HG03558 (cell line): ENCODE results near the gene SPINT1.

Experiments used
- ATAC-seq: cut with Tn5 transposase; IDR thresholded peaks from one replicate; pipeline ENCODE4 v1.9.1; 2021; ENCODE audit warnings: moderate number of reproducible peaks; ENCODE audit not compliant: unreplicated experiment; ENCODE audit errors: extremely low read depth

The SPINT1 gene

DNA sequence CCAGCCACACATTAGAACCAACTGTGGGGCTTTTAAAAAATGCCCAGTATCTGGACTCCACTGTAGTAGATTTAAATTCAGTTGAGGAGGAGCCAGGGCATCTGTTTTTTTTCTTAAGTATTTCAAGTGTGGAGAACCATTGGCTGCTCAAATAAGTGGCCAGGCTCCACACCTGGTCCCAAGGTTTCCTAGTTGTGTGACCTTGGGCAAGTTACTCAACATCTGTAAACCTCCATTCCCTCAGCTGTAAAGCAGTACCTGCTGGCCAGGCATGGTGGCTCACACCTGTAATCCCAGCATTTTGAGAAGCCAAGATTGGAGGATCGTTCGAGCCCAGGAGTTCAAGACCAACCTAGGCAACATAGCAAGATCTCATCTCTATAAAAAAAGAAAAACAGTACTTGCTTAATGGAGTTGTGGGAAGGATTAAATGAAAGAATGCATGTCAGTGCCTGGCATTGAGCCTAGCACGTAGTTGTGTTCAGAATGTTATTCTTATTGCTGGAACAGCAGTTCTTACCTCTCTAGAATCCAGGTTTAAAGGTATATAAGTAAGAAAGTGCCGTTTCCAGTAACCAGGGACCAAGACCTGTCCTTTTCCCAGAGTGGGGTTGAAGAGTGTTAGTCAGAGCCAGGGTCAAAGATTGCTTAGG is 17.3 kb upstream of the SPINT1 start:
- ATAC-seq: no peak

DNA sequence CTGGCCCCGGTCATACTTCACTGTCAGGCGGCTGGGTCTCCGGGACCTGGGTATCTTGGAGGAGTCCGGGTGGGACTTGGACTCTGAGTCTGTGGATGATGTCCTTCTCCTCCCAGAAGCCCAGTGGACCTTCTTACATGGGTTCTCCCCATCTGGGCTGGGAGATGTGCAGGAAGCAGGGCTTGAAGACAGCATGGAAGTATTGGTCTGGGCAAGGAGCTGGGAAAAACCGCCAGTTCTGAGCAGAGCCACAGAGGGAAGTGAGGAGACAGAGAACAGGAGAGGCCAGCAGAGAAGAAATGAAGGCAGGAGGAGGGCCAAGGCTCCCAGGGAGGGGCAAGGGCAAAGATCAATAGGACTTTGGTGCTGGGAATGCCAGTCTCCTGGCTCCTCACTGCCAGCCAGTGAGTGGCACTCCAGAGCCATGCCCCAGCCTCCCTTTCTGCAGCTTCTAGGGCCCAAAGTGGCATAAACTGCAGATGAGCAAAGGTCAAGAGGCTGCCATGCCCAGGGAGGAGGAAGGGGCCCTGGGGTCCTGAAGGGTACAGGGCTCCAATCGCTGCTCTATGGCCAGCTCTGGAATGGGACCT is 15.3 kb upstream of the SPINT1 start, which contains the start of gene PPP1R14D:
TSS of gene PPP1R14D (minus strand) at position 262 of the 590 bp plus-strand sequence. CDS start at position 195, 67 bp downstream.
- ATAC-seq: no peak

DNA sequence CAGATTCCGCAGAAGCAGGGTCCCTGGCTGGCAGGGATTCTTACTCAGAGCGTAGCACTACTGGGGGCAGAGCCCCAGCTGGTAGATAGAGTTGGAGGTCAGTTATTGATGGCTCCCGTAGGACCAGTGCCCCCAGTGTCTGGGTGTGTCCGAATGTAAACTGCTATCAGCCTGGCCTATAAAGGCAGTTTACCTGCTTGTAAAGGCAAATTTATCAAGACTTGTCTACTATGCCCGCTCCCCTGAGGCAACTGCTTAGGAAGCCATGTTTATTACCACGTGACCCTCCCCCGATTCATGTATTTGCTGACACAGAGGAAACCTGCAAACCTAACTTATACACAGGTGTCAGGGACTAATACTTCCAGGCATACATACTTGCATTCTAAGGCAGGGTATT is 14.7 kb upstream of the SPINT1 start:
- ATAC-seq: no peak

DNA sequence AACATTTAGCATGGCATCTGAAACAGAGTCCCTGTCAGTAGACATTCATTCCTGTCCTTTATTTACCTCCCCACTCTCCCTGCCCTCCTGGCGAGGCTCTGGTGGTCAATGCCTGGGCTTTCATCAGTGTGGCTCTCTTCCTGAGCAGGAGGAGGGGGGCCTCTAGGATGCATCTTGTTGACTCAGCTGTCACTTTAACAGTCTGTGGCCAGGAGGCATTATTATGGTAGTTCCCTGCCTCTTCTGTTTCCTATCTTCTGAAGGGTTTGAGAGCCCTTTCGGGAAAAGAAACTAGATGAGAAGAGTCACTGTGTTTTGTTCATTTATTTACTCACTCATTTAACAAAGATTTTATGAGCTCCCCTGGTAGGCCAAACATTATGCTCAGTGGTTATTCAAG is 13.0 kb upstream of the SPINT1 start:
- no peak for ATAC-seq

DNA sequence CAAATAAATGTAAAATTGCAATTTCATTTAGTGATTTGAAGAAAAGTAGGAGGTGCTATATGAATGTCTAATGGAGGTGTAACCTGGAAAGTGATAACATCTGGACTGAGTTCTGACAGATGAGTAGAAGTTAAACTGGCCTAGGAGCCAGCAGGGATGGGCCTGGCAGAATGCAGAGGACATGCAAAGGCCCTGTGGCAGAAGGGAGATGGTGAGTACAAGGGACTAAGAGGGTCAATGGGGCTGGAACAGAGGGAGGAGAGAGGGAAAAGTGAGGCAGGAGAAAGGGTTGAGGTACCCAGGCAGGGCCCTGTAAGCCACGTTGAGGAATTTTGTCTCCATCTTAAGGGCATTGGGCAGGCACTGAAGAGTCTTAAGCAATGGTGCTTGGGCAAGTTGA is 12.0 kb upstream of the SPINT1 start:
- no peak for ATAC-seq

DNA sequence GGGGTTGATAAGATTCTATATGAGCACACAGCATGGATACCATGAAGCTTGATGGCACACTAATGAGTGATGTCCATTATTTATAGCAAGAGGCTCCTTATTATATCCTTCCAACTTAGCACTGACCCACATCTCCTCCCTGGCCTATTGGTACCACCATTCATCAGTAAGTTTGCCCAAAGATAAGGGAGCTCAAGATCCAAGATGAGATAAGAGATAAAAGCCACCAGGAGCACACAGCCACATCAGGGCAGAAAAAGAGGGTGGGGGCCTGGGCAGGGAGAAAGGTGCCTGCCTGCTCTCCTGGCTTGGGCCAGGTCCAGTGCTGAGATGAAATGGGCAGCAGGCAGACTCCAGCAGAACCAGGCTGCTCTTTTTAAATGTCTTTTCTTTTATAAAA is 10.9 kb upstream of the SPINT1 start:
- no peak for ATAC-seq

DNA sequence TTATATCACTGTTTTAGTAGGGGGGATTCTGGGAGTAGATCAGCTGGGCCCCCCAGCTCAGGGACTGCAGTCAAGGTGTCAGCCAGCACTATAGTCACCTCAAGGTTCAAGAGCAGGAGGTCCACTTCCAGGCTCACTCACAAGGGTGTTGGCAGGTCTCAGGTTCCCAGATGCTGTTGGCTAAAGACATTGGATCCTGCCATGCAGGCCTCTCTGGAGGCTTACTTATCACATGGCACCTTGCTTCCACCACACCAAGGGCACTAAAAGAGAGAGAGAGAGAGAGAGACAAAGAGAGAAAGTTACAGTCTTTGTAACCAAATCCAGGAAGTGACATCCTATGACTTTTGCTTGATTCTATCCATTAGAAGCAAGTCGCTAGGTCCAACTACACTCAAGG is 7.8 kb upstream of the SPINT1 start:
- no peak for ATAC-seq

DNA sequence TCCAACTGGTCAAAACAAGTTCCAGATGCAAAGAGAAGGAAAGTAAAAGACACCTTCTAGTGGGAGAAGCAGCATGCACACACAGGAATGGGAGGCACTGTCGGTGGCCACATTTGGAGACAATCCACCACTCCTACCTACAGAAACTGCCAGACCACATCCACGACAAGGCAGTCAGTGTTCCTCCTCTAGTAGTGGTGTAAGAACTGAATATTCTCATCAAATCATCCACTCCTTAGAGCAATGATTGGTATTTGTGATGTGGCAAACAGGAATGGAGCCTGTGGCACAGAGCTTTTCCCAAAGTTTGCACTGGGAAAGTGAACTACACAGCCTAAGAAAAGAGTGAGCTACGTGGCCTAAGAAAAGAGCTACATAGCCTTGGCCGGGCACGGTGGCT is 5.1 kb upstream of the SPINT1 start:
- no peak for ATAC-seq

DNA sequence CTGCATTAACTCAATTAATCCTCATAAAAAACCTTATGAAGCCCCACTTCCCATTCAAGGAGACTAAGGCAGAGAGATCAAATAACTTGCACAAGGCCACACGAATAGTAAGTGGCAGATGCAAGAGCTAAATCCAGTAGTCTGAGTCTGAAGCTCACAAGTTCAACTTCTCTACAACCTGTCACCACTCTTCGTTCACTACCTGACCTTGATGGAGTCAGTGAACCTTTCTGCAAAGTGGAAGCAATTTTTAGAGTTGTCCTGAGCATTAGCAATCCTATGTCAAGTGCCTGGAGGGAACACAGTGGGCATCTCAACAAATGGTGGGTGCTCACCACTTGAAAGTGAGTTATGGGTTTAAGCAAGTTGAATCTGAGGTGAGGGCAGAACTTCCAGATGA is 2.1 kb upstream of the SPINT1 start:
- no peak for ATAC-seq

DNA sequence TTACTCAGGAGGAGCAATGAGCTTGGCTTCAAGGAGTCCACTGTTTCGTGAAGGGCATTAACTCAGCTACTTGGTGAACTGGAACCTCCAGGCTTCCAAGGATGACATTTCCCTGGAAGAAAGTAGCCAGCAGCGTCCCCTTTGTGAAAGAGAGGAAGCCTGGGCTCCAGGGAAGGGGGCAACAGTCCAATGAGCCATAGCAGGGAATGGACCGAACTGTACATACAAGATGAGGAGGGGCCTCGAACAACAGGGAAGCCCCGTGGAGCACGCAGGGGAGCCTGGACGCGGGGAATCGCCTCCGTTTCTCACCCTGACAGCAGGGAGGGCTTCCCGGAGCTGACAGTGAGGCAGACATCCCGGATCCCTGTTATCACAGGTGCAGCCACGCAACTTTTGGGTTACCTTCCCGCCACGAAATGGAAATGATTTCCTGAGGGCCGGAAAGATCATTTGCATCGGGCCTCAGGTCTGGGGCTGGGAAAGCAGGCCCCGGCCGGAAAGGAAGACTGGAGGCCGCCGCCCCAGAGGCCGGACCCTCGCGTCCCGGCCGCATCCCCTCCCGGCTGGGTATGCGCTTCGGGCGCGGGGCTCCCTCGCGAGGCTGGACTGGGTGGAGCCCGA is 475 bp upstream of the SPINT1 start:
- no peak for ATAC-seq

DNA sequence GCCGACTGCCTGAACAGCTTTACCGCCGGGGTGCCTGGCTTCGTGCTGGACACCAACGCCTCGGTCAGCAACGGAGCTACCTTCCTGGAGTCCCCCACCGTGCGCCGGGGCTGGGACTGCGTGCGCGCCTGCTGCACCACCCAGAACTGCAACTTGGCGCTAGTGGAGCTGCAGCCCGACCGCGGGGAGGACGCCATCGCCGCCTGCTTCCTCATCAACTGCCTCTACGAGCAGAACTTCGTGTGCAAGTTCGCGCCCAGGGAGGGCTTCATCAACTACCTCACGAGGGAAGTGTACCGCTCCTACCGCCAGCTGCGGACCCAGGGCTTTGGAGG is 815 bp downstream of the SPINT1 start:
- no peak for ATAC-seq

DNA sequence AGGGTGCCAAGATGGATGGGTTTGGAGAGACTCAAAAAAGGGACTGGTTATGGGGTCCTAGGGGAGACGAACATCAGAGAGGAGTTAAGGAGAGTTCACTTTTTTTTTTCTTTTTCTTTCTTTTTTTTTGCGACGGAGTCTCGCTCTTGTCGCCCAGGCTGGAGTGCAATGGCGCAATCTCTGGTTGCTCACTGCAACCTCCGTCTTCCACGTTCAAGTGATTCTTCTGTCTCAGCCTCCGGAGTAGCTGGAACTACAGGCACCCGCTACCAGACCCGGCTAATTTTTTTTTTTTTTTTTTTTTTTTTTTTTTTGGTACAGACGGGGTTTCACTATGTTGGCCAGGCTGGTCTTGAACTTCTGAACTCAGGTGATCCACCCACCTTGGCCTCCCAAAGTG is 1.2 kb downstream of the SPINT1 start:
- ATAC-seq: no peak

DNA sequence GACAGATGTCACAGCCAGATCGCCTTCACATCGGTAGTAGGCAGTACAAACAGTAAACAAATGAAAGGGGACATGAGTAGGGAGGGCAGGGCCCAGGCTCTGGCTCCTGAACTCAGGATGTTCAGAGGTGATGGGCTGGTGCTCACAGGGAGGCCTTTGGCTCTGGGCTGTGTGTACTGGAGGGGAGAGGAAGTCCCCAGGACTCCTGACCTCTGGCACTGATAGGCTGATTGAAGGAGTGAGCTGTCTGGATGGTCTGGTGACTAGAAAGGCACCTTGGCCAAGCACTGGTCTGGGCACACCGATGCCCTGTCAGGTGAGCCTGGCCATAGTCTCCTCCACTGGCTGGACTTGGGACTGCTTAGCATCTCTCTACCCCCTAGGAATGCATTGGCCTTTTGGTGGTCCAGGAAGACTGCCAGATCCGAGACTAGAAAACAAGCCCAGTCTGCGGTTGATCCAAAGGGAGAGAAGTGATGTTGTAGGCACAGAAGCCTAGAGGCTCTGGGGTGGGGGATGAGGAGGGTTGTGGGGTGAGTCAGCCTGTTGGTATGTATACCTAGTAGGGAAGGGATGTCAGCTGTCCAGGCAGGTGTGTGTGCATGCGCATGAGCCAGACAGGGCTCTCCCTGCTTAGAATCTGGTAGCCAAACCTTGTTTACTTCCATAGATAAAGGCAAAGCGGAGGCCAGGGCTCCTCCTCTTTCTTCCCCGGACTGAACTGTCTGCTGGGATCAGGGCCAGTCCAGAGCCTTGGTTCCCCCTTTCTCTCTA is 1.9 kb downstream of the SPINT1 start:
- no peak for ATAC-seq

DNA sequence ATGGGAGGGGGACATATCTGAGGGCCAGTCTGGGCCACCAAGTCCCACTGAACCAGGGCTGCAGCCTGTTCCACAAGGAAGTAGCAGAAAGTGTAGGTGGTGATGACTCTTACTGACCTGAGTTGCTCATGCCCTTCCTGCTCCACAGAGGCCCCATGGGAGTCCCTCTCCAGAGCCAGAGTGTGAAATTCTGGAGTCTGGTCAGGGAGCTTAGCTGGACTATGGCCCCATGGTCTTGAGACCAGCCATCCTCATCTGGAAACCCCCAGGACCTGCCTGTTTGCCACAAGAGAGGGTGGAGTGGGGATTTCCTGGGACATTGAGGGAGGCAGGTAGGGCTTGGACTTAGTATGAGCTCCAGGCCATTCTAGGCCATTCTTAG is 3.0 kb downstream of the SPINT1 start:
- ATAC-seq: no peak

DNA sequence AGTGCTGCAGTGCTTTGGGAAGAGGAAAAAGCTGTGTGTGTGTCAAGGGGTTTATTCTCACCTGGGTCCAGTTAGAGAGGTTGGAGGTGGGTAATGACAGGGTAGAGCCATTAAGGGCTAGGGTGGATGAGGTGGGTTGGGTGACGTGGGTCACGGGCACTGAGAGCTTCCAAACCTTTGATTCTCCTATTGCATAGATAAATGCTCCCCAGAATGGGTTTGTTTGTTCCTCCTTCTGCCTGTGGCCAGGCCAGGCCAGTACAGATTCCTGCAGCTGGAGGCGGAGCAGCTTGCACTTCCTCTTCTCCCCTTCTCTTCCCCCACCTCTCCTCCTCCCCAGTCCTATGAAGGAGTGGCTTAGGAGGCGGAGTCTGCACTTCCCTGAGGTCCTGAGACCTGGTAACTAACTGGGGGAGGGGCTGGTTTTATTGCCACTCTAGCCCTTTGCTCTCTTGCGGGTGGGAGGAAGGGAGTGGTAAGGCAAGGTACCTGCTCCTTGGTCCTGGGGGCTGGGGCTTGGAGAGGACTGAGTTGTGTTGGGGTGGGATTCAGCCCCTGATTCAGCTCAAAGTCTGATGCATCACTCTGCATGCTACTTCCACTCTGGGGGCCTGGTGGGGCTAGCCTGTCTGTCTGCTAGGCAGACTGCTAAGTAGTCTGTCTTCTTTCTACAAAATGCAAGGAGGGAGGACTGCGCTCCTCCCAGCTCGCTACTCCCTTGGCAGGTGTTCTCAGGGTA is 3.5 kb downstream of the SPINT1 start:
- ATAC-seq: no peak

DNA sequence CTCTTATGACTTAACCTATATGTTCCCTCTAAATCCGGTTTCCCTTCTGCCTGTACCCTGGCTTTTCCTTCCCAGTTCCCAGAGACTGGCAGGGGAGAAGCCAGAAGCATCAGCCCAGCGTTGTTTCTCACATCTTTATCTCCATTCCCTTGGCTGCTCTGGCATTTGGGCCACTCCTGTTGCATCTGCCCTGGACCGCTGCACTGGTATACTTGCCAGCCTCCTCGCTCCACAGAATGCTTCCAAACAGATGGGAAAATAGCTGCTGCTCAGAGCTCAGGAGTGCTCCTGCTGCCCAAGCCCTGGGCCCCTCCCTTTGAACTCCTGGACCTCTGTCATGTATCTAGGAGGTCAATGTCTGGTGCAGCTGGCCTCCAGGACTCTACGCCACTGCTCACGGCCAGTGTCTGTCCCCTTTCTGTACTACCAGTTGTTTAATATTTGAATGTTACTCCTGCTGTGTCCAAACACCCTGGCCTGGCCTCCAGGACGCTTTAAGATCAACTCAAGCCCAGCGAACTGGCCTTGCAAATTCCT is 6.8 kb downstream of the SPINT1 start:
- no peak for ATAC-seq

DNA sequence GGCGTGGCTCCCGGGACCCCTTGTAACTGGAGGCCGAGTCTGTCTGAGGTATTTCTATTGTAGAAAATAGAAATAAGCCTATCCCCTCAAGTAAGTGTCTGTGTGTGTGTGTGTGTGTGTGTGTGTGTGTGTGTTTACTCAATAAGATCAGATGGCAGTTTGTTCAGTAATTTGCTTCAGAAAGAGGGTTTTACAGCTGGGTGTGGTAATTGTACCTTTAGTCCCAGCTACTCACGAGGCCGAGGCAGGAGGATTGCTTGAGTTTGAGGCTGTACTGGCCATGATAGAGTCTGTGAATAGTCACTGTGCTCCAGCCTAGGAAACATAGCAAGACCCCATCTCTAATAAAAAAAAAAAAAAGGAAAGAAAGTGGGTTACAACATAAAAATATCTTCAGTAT is 8.7 kb downstream of the SPINT1 start:
- no peak for ATAC-seq

DNA sequence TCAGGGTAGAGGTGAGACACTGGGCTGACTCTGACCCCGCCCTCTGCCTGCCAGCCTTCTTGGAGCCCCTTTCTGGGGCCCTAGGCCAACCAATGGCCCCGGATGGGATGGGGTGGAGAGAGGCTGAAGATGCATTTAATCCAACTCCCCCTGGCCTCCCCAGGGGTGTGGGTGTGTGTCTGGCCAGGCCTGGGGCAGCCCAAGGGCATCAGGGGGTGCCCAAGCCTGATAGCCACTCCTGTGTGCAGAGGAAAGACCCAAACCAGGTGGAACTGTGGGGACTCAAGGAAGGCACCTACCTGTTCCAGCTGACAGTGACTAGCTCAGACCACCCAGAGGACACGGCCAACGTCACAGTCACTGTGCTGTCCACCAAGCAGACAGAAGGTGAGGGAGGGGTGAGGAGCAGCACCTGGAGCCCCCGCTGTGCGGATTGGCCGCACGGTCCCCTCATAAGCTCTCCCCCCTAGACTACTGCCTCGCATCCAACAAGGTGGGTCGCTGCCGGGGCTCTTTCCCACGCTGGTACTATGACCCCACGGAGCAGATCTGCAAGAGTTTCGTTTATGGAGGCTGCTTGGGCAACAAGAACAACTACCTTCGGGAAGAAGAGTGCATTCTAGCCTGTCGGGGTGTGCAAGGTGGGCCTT is 9.5 kb downstream of the SPINT1 start:
- no peak for ATAC-seq

DNA sequence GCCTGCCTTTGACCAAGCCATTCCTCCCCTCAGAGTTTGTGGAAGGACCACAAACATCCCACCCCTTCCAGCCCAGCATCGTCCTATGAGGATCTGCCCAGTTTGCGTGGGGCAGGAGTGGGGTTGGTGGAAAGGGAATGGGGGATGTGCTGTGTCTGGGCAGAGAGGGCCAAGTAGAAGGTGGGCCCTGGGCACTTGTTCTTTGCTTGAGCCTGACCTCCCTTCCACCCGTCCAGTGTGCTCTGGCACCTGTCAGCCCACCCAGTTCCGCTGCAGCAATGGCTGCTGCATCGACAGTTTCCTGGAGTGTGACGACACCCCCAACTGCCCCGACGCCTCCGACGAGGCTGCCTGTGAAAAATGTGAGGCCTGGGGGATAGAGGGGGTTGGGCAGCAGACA is 10.3 kb downstream of the SPINT1 start:
- no peak for ATAC-seq

DNA sequence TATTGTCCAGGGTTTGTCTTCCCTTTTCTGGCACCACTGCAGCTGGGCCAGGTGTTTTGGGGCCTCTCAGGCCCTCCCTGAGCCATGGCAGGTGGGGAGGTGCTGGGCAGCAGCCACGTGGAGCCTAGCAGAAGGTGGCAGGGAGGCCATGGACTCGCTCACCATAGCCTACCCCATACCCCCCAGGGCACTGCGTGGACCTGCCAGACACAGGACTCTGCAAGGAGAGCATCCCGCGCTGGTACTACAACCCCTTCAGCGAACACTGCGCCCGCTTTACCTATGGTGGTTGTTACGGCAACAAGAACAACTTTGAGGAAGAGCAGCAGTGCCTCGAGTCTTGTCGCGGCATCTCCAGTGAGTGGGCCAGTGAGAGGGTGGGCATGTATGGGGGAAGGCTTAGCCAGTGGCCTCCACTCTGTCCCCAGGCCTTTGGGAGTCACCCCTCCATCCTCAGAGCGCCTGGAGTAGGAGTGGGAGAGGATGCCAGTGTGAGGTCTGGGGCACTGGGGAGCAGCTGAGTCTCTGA is 11.9 kb downstream of the SPINT1 start:
- ATAC-seq: no peak
